Activated CD4-positive, alpha-beta T cell treated with anti-CD3 and anti-CD28 coated beads for 36 hours (primary cell): ENCODE results near the gene BATF3. TPM values are rescaled to one million over a fixed set of nuclear protein-coding genes. Genes with fewer than 3 reads are reported as not detected.
A peak's percentile ranks its signal among the peaks of the same experiment; 100 is the strongest.
"Not testable (repeated sequence)": the region's sequence is repeated elsewhere in the genome, so short reads cannot be mapped to it uniquely, and the experiment has no call there.

Source experiments
- ATAC-seq: fragments of 200-7000 bp; cut with Tn5 transposase; one replicate; pipeline ENCODE4 v1.10.0; 2021; ENCODE audit warnings: mild to moderate bottlenecking, moderate library complexity
- CTCF ChIA-PET: fragments of 350-600 bp; sonication (Branson Sonifier 250); formaldehyde crosslinking; loops from one replicate; lab custom pipeline; 2021; ENCODE audit warnings: antibody characterized with exemption; lab: Charles Lee
- POLR2A ChIA-PET: fragments of 350-600 bp; sonication (Branson Sonifier 250); formaldehyde crosslinking; loops from one replicate; lab custom pipeline; 2021; ENCODE audit warnings: antibody characterized with exemption, inconsistent platforms; lab: Charles Lee
- DNase-seq: peaks from one replicate; pipeline ENCODE4 v3.0.0-alpha.2; 2020
- H3K27ac Mint-ChIP-seq: one replicate; pipeline ENCODE4 v1.8.0; 2021; ENCODE audit warnings: mixed read lengths
- H3K27me3 Mint-ChIP-seq: one replicate; pipeline ENCODE4 v1.8.0; 2021; ENCODE audit warnings: mixed read lengths
- H3K36me3 Mint-ChIP-seq: one replicate; pipeline ENCODE4 v1.8.0; 2021; ENCODE audit warnings: low read depth, mixed read lengths
- H3K4me1 Mint-ChIP-seq: one replicate; pipeline ENCODE4 v1.8.0; 2021; ENCODE audit warnings: mixed read lengths
- H3K4me3 Mint-ChIP-seq: one replicate; pipeline ENCODE4 v1.8.0; 2021; ENCODE audit warnings: mild to moderate bottlenecking, moderate library complexity, mixed read lengths
- H3K9me3 Mint-ChIP-seq: one replicate; pipeline ENCODE4 v1.8.0; 2021; ENCODE audit warnings: low read depth, mixed read lengths
- intact Hi-C, 2 experiments: fragments of 100-400 bp; cut with DNase I in 1 of 2; cut with micrococcal nuclease in 1 of 2; formaldehyde crosslinking; loops; one replicate each; pipeline versions ENCODE4 v1.14.2 to v1.15.1; 2022 to 2024; cut with DNase I, micrococcal nuclease
- total RNA-seq, 2 experiments: library from RNA; stranded (reverse); gene quantifications; one replicate each; pipeline ENCODE4 v1.2.3, GENCODE V29; 2021

Gene BATF3
- total RNA-seq, 2 experiments from 2014 or later: 129 to 149 TPM

- ChIA-PET POLR2A (interaction anchor here (0.7 to 1.9 kb wide), 2 partner anchors 10 kb away, joined by 3 to 28 read pairs; no protein-coding TSS in a partner anchor), CTCF (interaction anchor here (1.2 to 1.3 kb wide), 2 partner anchors 11 to 17 kb away, joined by 4 to 5 read pairs; no protein-coding TSS in a partner anchor)
- Mint-ChIP-seq H3K27ac (peak overlapping the region; percentile 80), H3K4me1 (peaks cover 33% of the 10 kb centered on the region)
- not testable (repeated sequence) for ATAC-seq, H3K4me3 Mint-ChIP-seq, H3K36me3 Mint-ChIP-seq, DNase-seq, H3K27me3 Mint-ChIP-seq, H3K9me3 Mint-ChIP-seq
- intact Hi-C loops: loop anchor here (1.0 to 2.0 kb wide), 5 partner anchors 9 to 57 kb away; no protein-coding TSS in a partner anchor
Observed at GRCh38 chr1:212711974-212712373, 12.3 kb upstream of the BATF3 start.

GRCh38 chr1:212710566-212710965 lies 10.9 kb upstream of the BATF3 start:
- H3K36me3 Mint-ChIP-seq: no peaks in the 10 kb centered on the region
- ChIA-PET CTCF (interaction anchor here (1.0 to 1.1 kb wide), 2 partner anchors 9 to 71 kb away, joined by 3 to 4 read pairs; no protein-coding TSS in a partner anchor), POLR2A (no interaction called here)
- no peaks in the 10 kb centered on the region for H3K9me3 Mint-ChIP-seq
- no peaks in the 10 kb centered on the region for H3K27me3 Mint-ChIP-seq
- ATAC-seq: no peak
- DNase-seq: no peak
- H3K4me1 Mint-ChIP-seq: peaks cover 35% of the 10 kb centered on the region
- peak overlapping the region; percentile 34 for H3K27ac Mint-ChIP-seq
- intact Hi-C loops: no loop called here
- H3K4me3 Mint-ChIP-seq: no peak overlapping the region

DNA sequence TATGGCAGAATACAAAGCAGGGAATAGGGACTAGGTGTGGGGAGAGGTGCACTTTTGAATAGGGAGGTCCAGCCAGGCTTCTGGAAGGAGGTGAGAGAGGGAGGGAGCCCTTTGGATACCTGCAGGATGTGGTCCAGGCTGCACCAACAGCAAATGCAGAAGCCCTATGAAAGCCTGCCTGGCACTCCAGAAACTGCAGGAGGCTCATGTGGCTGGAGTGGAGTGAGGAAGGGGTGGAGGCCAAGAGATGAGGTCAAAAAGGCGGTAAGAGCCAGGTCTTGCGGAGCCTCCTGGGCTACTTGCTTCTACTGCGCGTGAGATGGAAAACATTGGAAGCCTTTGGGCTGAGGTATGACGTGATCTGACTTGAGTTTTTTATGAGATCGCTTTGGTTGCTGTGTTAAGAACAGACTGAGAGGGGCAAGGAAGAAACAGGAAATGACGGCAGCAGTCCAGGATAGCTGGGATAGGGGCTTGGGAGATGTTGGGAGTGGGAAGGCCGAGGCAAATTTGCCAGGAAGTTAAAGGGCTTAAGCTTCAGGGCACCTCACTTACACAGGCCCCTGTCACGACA lies 4.4 kb upstream of the BATF3 start:
- Mint-ChIP-seq H3K27ac (peak overlapping the region; percentile 8), H3K4me1 (peaks cover 46% of the 10 kb centered on the region), H3K9me3 (no peaks in the 10 kb centered on the region), H3K36me3 (peaks cover 2% of the 10 kb centered on the region), H3K27me3 (peaks cover 5% of the 10 kb centered on the region), H3K4me3 (no peak overlapping the region)
- ChIA-PET CTCF (interaction anchor here (0.7 to 1.2 kb wide), 5 partner anchors 15 to 78 kb away, joined by 3 to 4 read pairs (median 3); no protein-coding TSS in a partner anchor), POLR2A (interaction anchor here (0.6 to 3.4 kb wide), 3 partner anchors 18 to 137 kb away, joined by 4 to 19 read pairs (median 8); no protein-coding TSS in a partner anchor)
- intact Hi-C loops: loop anchor here (2.0 to 5.0 kb wide), 4 partner anchors 19 to 308 kb away; no protein-coding TSS in a partner anchor
- DNase-seq (no peak), ATAC-seq (no peak)

DNA sequence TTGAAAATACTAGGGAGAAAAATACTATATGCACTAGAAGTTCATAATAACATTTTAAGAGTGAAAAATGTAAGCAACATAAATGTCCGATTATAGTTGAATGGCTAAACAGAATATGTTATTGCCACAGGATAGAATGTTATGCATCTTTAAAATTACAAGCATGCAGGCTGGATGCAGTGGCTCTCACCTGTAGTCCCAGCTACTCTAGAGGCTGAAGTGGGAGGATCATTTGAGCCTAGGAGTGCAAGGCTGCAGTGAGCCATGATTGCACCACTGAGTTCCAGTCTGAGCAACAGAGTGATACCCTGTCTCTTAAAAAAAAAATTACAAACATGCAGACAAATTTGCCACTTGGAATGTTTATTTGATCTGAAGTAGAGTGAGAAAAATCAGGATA lies 3.0 kb upstream of the BATF3 start:
- Mint-ChIP-seq H3K27ac (peak overlapping the region; percentile 16), H3K4me1 (peaks cover 54% of the 10 kb centered on the region), H3K36me3 (peaks cover 5% of the 10 kb centered on the region), H3K27me3 (peaks cover 5% of the 10 kb centered on the region), H3K9me3 (no peaks in the 10 kb centered on the region), H3K4me3 (no peak overlapping the region)
- DNase-seq: no peak
- intact Hi-C loops: loop anchor here (5.0 kb wide), 3 partner anchors 35 to 310 kb away; no protein-coding TSS in a partner anchor
- ChIA-PET CTCF (interaction anchor here (1.2 to 2.7 kb wide), 3 partner anchors 48 to 79 kb away, joined by 3 to 22 read pairs (median 9); no protein-coding TSS in a partner anchor), POLR2A (interaction anchor here (0.6 to 3.4 kb wide), 3 partner anchors 20 to 405 kb away, joined by 4 to 19 read pairs (median 8); no protein-coding TSS in a partner anchor)
- ATAC-seq: no peak

DNA sequence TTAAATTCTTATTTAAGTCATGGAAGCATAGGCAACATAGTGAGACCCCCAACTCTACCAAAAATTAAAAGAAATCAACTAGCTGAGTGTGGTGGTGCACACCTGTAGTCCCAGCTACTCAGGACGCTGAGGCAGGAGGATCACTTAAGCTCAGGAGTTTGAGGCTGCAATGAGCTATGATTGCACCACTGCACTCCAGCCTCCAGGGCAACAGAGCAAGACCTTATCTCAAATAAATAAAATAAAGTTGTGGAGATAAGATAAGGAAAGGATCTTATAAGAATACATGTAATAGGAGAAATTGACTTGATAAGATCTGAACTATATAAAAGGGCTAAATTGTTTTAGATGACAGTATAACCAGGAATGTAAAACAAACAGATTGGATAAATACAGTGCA lies 2.3 kb upstream of the BATF3 start:
- peak overlapping the region; percentile 88 for H3K27ac Mint-ChIP-seq

DNA sequence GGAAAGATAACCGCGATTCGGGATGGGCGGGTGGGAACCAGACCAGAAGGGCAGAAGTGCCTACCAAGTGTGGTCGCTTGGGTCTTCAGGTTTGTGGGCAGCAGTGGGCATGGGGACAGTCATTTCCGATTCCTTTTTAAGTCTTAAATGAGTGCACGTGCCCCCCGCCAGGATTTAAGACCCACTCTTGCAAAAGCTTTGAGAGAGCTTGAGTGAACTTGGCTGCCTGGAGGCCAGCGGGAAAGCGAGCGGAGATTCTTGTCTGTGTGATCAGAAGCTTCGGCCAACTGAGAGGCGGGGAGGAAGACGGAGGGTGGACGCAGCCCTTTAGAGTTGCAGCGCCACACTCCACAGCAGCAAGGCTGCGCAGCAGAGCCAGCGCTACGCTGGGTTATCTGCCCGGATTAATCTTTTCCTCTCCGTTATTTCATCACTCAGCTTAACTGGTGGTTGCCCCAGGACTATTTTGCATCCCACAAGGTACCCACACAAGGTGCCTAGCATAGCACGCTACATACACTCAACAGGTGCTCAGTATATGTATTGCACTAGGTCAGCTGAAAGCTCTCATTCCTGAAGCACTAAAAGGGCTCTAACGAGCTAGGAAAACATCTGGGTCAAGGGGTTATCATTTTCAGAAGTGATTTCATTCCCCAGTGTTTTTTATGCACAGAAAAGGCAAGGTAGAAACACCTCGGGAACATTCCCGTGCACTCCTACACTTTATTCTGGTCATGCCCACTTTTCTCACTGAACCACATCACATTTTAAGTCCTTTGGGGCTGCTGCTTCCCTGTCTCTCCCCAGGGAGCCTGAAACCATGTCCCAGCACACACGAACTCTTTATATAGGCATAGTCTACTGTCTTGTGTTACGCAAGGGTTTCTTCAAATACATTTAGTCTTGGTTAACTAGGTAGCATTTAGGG lies 1.5 kb upstream of the BATF3 start:
- CTCF ChIA-PET: interaction anchor here (0.5 to 2.7 kb wide), 22 partner anchors 8 to 391 kb away, joined by 3 to 22 read pairs (median 4); partner anchors contain the start of genes NSL1 and TATDN3
- POLR2A ChIA-PET: interaction anchor here (0.8 to 1.4 kb wide), 6 partner anchors 11 to 36 kb away, joined by 3 to 10 read pairs (median 3); no protein-coding TSS in a partner anchor
- ATAC-seq: peak; percentile 21
- Mint-ChIP-seq H3K4me3 (peak overlapping the region; percentile 77), H3K4me1 (peaks cover 67% of the 10 kb centered on the region), H3K27me3 (peaks cover 5% of the 10 kb centered on the region), H3K36me3 (peaks cover 19% of the 10 kb centered on the region), H3K27ac (peak overlapping the region; percentile 88), H3K9me3 (no peaks in the 10 kb centered on the region)
- intact Hi-C loops: loop anchor here (1.0 to 5.0 kb wide), 6 partner anchors 11 to 311 kb away; no protein-coding TSS in a partner anchor
- DNase-seq: peak; percentile 63

More for the DNA sequence above, 2.3 kb upstream of the BATF3 start:
- POLR2A ChIA-PET: interaction anchor here (0.8 to 1.4 kb wide), 4 partner anchors 10 to 37 kb away, joined by 3 to 10 read pairs (median 5); no protein-coding TSS in a partner anchor
- DNase-seq (no peak), ATAC-seq (no peak)
- peaks cover 61% of the 10 kb centered on the region for H3K4me1 Mint-ChIP-seq
- peak overlapping the region; percentile 77 for H3K4me3 Mint-ChIP-seq
- peaks cover 12% of the 10 kb centered on the region for H3K36me3 Mint-ChIP-seq
- CTCF ChIA-PET: interaction anchor here (0.8 to 2.7 kb wide), 18 partner anchors 8 to 244 kb away, joined by 3 to 22 read pairs (median 5); partner anchors contain the start of genes NSL1 and TATDN3
- intact Hi-C loops: loop anchor here (1.0 to 5.0 kb wide), 6 partner anchors 10 to 310 kb away; no protein-coding TSS in a partner anchor
- H3K27me3 Mint-ChIP-seq: peaks cover 5% of the 10 kb centered on the region
- no peaks in the 10 kb centered on the region for H3K9me3 Mint-ChIP-seq

- Mint-ChIP-seq H3K27ac (peak overlapping the region; percentile 88), H3K4me1 (peaks cover 65% of the 10 kb centered on the region), H3K9me3 (no peaks in the 10 kb centered on the region), H3K27me3 (peaks cover 5% of the 10 kb centered on the region), H3K4me3 (peak overlapping the region; percentile 77), H3K36me3 (peaks cover 25% of the 10 kb centered on the region)
- intact Hi-C loops: loop anchor here (1.0 to 5.0 kb wide), 6 partner anchors 12 to 312 kb away; no protein-coding TSS in a partner anchor
- CTCF ChIA-PET: interaction anchor here (1.1 to 2.7 kb wide), 11 partner anchors 20 to 243 kb away, joined by 4 to 22 read pairs (median 7); partner anchors contain the start of genes NSL1 and TATDN3
- ATAC-seq: peak; percentile 43
- DNase-seq: peak; percentile 79
- POLR2A ChIA-PET: interaction anchor here (0.9 to 1.0 kb wide), 2 partner anchors 22 to 27 kb away, joined by 3 read pairs; no protein-coding TSS in a partner anchor
Observed at GRCh38 chr1:212700223-212700891, 717 bp upstream of the BATF3 start.

DNA sequence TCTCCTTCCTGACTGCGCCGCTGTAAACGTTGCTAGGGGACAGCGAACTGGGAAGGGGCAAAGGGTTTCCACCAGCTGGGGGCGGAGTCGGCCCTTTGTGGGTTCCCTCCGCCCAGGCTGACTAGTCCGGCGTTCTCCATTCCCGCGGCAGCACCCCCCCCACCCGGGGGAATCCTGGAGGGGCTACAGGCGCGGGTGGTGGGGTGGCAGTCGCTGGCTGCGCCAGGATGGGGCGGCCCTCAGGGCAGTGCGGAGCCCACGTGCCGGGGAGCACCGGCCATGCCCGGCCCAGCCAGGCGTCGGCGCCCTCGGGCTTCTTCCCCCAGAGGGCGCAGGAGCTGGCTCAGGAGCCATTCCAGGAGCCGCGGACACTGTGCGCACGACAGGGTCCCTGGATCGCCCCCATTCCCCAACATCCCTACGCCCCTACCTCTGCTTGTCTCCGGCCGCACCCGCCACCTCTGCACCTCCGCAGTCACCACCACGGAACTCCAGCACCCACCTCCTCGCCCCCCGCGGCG lies 476 bp downstream of the BATF3 start:
- H3K4me1 Mint-ChIP-seq: peaks cover 57% of the 10 kb centered on the region
- POLR2A ChIA-PET: interaction anchor here (0.6 to 1.5 kb wide), 5 partner anchors 21 to 226 kb away, joined by 3 to 8 read pairs (median 3); partner anchors contain the start of gene ATF3
- H3K4me3 Mint-ChIP-seq: peak overlapping the region; percentile 77
- DNase-seq: peak; percentile 82
- CTCF ChIA-PET: interaction anchor here (0.5 to 3.0 kb wide), 20 partner anchors 20 to 353 kb away, joined by 3 to 11 read pairs (median 4); partner anchors contain the start of genes NSL1 and TATDN3
- intact Hi-C loops: loop anchor here (1.0 to 10.0 kb wide), 12 partner anchors 34 to 296 kb away; partner anchors contain the start of genes ATF3 (in 1 of the 2), FLVCR1 (in 1 of the 2), NSL1 (in 1 of the 2) and TATDN3 (in 1 of the 2)
- H3K27ac Mint-ChIP-seq: peak overlapping the region; percentile 88
- peaks cover 5% of the 10 kb centered on the region for H3K27me3 Mint-ChIP-seq
- ATAC-seq: peak; percentile 68
- H3K9me3 Mint-ChIP-seq: no peaks in the 10 kb centered on the region
- peaks cover 35% of the 10 kb centered on the region for H3K36me3 Mint-ChIP-seq

GRCh38 chr1:212698467-212699103 lies 1.1 kb downstream of the BATF3 start:
- intact Hi-C loops: loop anchor here (1.0 to 10.0 kb wide), 12 partner anchors 33 to 296 kb away; partner anchors contain the start of genes ATF3 (in 1 of the 2), FLVCR1 (in 1 of the 2), NSL1 (in 1 of the 2) and TATDN3 (in 1 of the 2)
- H3K27ac Mint-ChIP-seq: peak overlapping the region; percentile 63
- peaks cover 51% of the 10 kb centered on the region for H3K4me1 Mint-ChIP-seq
- POLR2A ChIA-PET: interaction anchor here (0.6 to 1.5 kb wide), 4 partner anchors 20 to 226 kb away, joined by 3 to 5 read pairs (median 3); partner anchors contain the start of gene ATF3
- H3K4me3 Mint-ChIP-seq: peak overlapping the region; percentile 77
- no peaks in the 10 kb centered on the region for H3K9me3 Mint-ChIP-seq
- peaks cover 5% of the 10 kb centered on the region for H3K27me3 Mint-ChIP-seq
- ATAC-seq (peak; percentile 3), DNase-seq (no peak)
- H3K36me3 Mint-ChIP-seq: peaks cover 41% of the 10 kb centered on the region
- CTCF ChIA-PET: interaction anchor here (0.5 to 3.0 kb wide), 22 partner anchors 19 to 353 kb away, joined by 3 to 11 read pairs (median 4); partner anchors contain the start of genes NSL1 and TATDN3
